ENCODE data around the gene CAB39L. TPM values are rescaled to one million over a fixed set of nuclear protein-coding genes. Genes with fewer than 3 reads are reported as not detected.
A peak's percentile ranks its signal among the peaks of the same experiment; 100 is the strongest.

CAB39L gene
- total and polyA plus RNA-seq, 9 of the 15 experiments (the other 6 are each of a cell fraction or from before 2014, with no cell fraction given): 1.1 to 4.2 (median 2.6) TPM

DNA sequence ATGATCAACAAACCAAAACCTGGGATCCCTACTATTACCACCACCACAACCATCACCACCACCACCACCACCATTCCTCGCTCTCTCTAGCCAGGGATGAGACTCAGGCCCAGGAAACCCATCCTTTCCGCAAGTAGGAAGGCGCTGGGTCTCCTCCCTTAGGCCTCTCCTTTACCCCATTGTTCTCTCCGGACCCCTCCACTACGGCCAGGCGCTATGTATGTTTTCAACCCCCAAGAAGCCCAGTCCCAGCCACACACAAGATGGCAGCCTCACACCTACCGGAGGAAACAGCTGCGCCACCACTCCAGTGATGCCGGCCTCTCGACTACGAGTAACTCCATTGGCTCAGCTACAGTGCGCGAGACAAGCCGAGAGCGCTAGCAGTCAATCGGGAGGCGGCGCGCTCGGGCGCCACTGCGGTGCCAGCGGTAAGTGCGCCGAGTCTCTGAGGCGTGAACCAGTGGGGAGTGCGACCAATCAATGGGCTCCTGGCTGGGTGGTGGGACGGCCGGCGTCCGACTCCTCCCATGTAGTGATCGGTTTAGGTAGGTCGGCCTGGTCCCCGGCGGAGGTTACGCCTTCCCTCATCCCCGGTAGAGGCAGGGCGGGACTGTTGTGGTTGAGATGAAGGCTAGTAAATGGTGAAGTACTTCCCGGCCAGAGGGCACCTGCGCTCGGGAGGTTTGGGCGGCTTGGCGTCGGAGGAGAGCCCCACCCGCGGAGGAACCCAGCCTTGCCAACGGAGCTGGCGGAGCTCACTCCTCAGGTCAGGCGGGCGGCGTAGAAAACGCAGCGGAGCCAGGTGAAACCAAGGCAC lies at the start of gene CAB39L, which contains the start of gene SETDB2 (continued):
- TF ChIP-seq NCOA4 (IDR thresholded peaks at IDR 0.05; ENCODE audit: partially characterized antibody) (no peak), CREM (IDR thresholded peaks at IDR 0.05; ENCODE audit: low read depth) (peak; percentile 81), ZNF146 (CRISPR knock-in tag; IDR thresholded peaks at IDR 0.05; ENCODE audit: unreplicated experiment) (no peak), RBM17 (IDR thresholded peaks at IDR 0.05; ENCODE audit: borderline replicate concordance, low read depth, low read length) (no peak), ZNF551 (CRISPR knock-in tag; IDR thresholded peaks at IDR 0.05) (no peak), ZBTB8A (IDR thresholded peaks at IDR 0.05; ENCODE audit: partially characterized antibody) (no peak), POLR2AphosphoS5 (IDR thresholded peaks at IDR 0.05; ENCODE audit: control insufficient read depth, insufficient read depth, low read depth, low read length) (no peak), BCOR (IDR thresholded peaks at IDR 0.05) (no peak), ZNF184 (CRISPR knock-in tag; IDR thresholded peaks at IDR 0.05) (no peak), NFIC (IDR thresholded peaks at IDR 0.05) (no peak; the same call in 1 of the 2 replicates), ZNF561 (CRISPR knock-in tag; conservative IDR thresholded peaks at IDR 0.05) (no peak), ZNF174 (CRISPR knock-in tag; IDR thresholded peaks at IDR 0.05) (no peak), MEIS2 (IDR thresholded peaks at IDR 0.05; ENCODE audit: partially characterized antibody) (peak; percentile 53), HNRNPH1 (optimal IDR thresholded peaks at IDR 0.05; ENCODE audit: low read depth, low read length) (no peak), ZC3H4 (CRISPR knock-in tag; IDR thresholded peaks at IDR 0.05; ENCODE audit: borderline replicate concordance) (no peak), ZBTB1 (CRISPR knock-in tag; IDR thresholded peaks at IDR 0.05; ENCODE audit: borderline replicate concordance, low read depth) (no peak), KDM2B (CRISPR knock-in tag; IDR thresholded peaks at IDR 0.05) (no peak), ZNF584 (CRISPR knock-in tag; IDR thresholded peaks at IDR 0.05; ENCODE audit: low read depth) (no peak), SRSF1 (IDR thresholded peaks at IDR 0.05; ENCODE audit: low read depth, low read length) (no peak)
- TF ChIP-seq, protein P1, sequence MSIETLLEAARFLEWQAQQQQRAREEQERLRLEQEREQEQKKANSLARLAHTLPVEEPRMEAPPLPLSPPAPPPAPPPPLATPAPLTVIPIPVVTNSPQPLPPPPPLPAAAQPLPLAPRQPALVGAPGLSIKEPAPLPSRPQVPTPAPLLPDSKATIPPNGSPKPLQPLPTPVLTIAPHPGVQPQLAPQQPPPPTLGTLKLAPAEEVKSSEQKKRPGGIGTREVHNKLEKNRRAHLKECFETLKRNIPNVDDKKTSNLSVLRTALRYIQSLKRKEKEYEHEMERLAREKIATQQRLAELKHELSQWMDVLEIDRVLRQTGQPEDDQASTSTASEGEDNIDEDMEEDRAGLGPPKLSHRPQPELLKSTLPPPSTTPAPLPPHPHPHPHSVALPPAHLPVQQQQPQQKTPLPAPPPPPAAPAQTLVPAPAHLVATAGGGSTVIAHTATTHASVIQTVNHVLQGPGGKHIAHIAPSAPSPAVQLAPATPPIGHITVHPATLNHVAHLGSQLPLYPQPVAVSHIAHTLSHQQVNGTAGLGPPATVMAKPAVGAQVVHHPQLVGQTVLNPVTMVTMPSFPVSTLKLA (conservative IDR thresholded peaks at IDR 0.05): peak in 1 of 2 experiments; percentile 45; a peak in 2 of 4 replicates
- TF ChIP-seq, protein P2, sequence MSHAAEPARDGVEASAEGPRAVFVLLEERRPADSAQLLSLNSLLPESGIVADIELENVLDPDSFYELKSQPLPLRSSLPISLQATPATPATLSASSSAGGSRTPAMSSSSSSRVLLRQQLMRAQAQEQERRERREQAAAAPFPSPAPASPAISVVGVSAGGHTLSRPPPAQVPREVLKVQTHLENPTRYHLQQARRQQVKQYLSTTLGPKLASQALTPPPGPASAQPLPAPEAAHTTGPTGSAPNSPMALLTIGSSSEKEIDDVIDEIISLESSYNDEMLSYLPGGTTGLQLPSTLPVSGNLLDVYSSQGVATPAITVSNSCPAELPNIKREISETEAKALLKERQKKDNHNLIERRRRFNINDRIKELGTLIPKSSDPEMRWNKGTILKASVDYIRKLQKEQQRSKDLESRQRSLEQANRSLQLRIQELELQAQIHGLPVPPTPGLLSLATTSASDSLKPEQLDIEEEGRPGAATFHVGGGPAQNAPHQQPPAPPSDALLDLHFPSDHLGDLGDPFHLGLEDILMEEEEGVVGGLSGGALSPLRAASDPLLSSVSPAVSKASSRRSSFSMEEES (CRISPR knock-in tag; IDR thresholded peaks at IDR 0.05): no peak
- TF ChIP-seq, protein P3, sequence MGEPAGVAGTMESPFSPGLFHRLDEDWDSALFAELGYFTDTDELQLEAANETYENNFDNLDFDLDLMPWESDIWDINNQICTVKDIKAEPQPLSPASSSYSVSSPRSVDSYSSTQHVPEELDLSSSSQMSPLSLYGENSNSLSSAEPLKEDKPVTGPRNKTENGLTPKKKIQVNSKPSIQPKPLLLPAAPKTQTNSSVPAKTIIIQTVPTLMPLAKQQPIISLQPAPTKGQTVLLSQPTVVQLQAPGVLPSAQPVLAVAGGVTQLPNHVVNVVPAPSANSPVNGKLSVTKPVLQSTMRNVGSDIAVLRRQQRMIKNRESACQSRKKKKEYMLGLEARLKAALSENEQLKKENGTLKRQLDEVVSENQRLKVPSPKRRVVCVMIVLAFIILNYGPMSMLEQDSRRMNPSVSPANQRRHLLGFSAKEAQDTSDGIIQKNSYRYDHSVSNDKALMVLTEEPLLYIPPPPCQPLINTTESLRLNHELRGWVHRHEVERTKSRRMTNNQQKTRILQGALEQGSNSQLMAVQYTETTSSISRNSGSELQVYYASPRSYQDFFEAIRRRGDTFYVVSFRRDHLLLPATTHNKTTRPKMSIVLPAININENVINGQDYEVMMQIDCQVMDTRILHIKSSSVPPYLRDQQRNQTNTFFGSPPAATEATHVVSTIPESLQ (CRISPR knock-in tag; IDR thresholded peaks at IDR 0.05): no peak
- TF ChIP-seq, protein P4, sequence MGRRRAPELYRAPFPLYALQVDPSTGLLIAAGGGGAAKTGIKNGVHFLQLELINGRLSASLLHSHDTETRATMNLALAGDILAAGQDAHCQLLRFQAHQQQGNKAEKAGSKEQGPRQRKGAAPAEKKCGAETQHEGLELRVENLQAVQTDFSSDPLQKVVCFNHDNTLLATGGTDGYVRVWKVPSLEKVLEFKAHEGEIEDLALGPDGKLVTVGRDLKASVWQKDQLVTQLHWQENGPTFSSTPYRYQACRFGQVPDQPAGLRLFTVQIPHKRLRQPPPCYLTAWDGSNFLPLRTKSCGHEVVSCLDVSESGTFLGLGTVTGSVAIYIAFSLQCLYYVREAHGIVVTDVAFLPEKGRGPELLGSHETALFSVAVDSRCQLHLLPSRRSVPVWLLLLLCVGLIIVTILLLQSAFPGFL (CRISPR knock-in tag; IDR thresholded peaks at IDR 0.05): no peak

Measured in K562 (cell line).